Measurements from ENCODE around the gene ATRAID.

DNA sequence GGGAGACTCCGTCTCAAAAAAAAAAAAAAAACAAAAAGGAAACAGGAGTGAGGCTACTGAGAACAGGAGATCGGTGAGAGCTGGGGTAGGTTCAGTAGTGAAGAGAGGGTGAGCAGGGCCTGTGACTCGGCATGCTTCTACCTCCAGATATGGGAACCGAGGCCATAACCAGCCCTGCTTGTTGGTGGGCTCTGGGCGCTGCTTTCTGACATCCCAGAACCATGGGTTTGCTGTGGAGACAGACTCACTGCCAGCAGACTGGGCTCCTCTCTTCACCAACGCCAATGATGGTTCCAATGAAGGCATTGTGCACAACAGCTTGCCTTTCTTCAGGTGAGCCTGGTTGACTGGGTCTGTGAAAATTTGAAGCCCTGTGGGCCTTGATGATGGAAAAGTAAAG, 11.6 kb downstream of the ATRAID start:
- TF ChIP-seq CTCF (IDR thresholded peaks at IDR 0.05) (no peak), POLR2A (IDR thresholded peaks at IDR 0.05; ENCODE audit: low read depth) (no peak)

Measured in esophagus muscularis mucosa (tissue), 3 donors.